H1 (cell line): ENCODE results near the gene IP6K1. TPM values are rescaled to one million over a fixed set of nuclear protein-coding genes. Genes with fewer than 3 reads are reported as not detected.

Experiments
- CTCF ChIA-PET: fragments of 300-600 bp; sonication (Branson Sonifier 250); formaldehyde crosslinking; loops from one replicate; lab custom pipeline; 2021; ENCODE audit not compliant: partially characterized antibody; lab: Charles Lee
- POLR2A ChIA-PET: fragments of 300-600 bp; sonication (Branson Sonifier 250); formaldehyde crosslinking; loops from one replicate; lab custom pipeline; 2021; ENCODE audit warnings: inconsistent platforms; ENCODE audit not compliant: partially characterized antibody; lab: Charles Lee
- DNase-seq, 2 experiments: peaks; one replicate each; pipeline versions ENCODE4 v3.0.0 to v3.0.0-alpha.2; 2010 to 2022; ENCODE audit warnings: low spot score in 2 of 2, low read depth in 1 of 2, mixed read lengths in 1 of 2
- FAIRE-seq: peaks from 2 replicates; lab custom pipeline; 2011; peaks lifted over from hg19 to GRCh38; lab: Jason Lieb, UNC
- H2AFZ ChIP-seq: 2 replicates; pipeline ENCODE4 v1.8.1; 2012; ENCODE audit warnings: low read length, inconsistent platforms
- H2AK5ac ChIP-seq: 2 replicates; pipeline ENCODE4 v1.6.1; 2013; ENCODE audit warnings: low read depth, low read length
- H2BK120ac ChIP-seq: replicated peaks from 2 replicates; pipeline ENCODE3; 2013; ENCODE audit warnings: low read depth, low read length, inconsistent platforms
- H2BK12ac ChIP-seq: 2 replicates; pipeline ENCODE4 v1.6.1; 2013; ENCODE audit warnings: low read depth, low read length
- H2BK15ac ChIP-seq: 2 replicates; pipeline ENCODE4 v1.6.1; 2013; ENCODE audit warnings: low read length
- H2BK20ac ChIP-seq: 2 replicates; pipeline ENCODE4 v1.6.1; 2013; ENCODE audit warnings: low read length
- H2BK5ac ChIP-seq: 2 replicates; pipeline ENCODE4 v1.6.1; 2013; ENCODE audit warnings: low read depth, low read length
- H3K14ac ChIP-seq: 2 replicates; pipeline ENCODE4 v1.6.1; 2013; ENCODE audit warnings: inconsistent platforms; ENCODE audit not compliant: insufficient read length
- H3K18ac ChIP-seq: 2 replicates; pipeline ENCODE4 v1.6.1; 2013; ENCODE audit warnings: low read length; ENCODE audit errors: extremely low read depth
- H3K23ac ChIP-seq: 2 replicates; pipeline ENCODE4 v1.6.1; 2013; ENCODE audit warnings: inconsistent platforms; ENCODE audit not compliant: insufficient read length
- H3K23me2 ChIP-seq: 2 replicates; pipeline ENCODE4 v1.6.1; 2013; ENCODE audit warnings: low read depth, low read length
- H3K27ac ChIP-seq: 2 replicates; pipeline ENCODE4 v1.6.1; 2011; ENCODE audit warnings: low read depth, low read length, inconsistent platforms
- H3K27me3 ChIP-seq, 4 experiments: replicated peaks in 1 of 4; 1 replicate in 1 of 4; 2 replicates in 3 of 4; pipeline versions ENCODE4 v1.6.1 to v1.8.1; 2011 to 2013; ENCODE audit warnings: low read length in 3 of 4, mild to moderate bottlenecking in 3 of 4, inconsistent platforms in 2 of 4, mixed read lengths in 2 of 4, moderate library complexity in 1 of 4; ENCODE audit not compliant: control insufficient read depth in 3 of 4, insufficient read depth in 3 of 4; ENCODE audit errors: extremely low read depth in 1 of 4
- H3K36me3 ChIP-seq, 4 experiments: 2 replicates each; pipeline versions ENCODE4 v1.6.1 to v1.8.1; 2011 to 2013; ENCODE audit warnings: mild to moderate bottlenecking in 4 of 4, low read length in 3 of 4, moderate library complexity in 2 of 4, control low read depth in 1 of 4, inconsistent platforms in 1 of 4; ENCODE audit not compliant: insufficient read depth in 4 of 4, control insufficient read depth in 2 of 4
- H3K4ac ChIP-seq: replicated peaks from 2 replicates; pipeline ENCODE3; 2013; ENCODE audit warnings: low read length, low read depth, mixed read lengths, inconsistent platforms; ENCODE audit not compliant: insufficient read length
- H3K4me1 ChIP-seq, 4 experiments: replicated peaks in 1 of 4; 1 replicate in 1 of 4; 2 replicates in 3 of 4; pipeline versions ENCODE4 v1.6.1 to v1.8.1; 2011 to 2013; ENCODE audit warnings: low read length in 3 of 4, inconsistent platforms in 2 of 4, mixed read lengths in 1 of 4; ENCODE audit not compliant: insufficient read depth in 4 of 4, control insufficient read depth in 3 of 4
- H3K4me2 ChIP-seq, 2 experiments: 2 replicates each; pipeline versions ENCODE4 v1.6.1 to v1.8.1; 2011 to 2013; ENCODE audit warnings: low read depth in 2 of 2, low read length in 2 of 2, control low read depth in 1 of 2, inconsistent platforms in 1 of 2, mild to moderate bottlenecking in 1 of 2; ENCODE audit not compliant: insufficient read depth in 1 of 2
- H3K4me3 ChIP-seq, 4 experiments: fragments of 200-600, 300-600 bp in 1 of 4; sonication (generic), shearing (Covaris generic), sonication (Bioruptor Twin) in 1 of 4; 2 replicates each; pipeline versions ENCODE4 v1.5.1 to v1.8.1; 2011 to 2016; ENCODE audit warnings: low read length in 4 of 4, low read depth in 3 of 4, control low read depth in 2 of 4, inconsistent platforms in 2 of 4, mild to moderate bottlenecking in 2 of 4, mixed read lengths in 1 of 4, moderate library complexity in 1 of 4; ENCODE audit not compliant: insufficient read depth in 2 of 4; ENCODE audit errors: extremely low read depth in 1 of 4
- H3K56ac ChIP-seq: replicated peaks from 2 replicates; pipeline ENCODE3; 2013; ENCODE audit warnings: low read depth, mild to moderate bottlenecking, mixed read lengths, low read length, inconsistent platforms; ENCODE audit not compliant: insufficient read length
- H3K79me1 ChIP-seq: 2 replicates; pipeline ENCODE4 v1.6.1; 2013; ENCODE audit warnings: low read depth, low read length, control low read depth
- H3K79me2 ChIP-seq, 2 experiments: 2 replicates each; pipeline versions ENCODE4 v1.6.1 to v1.8.1; 2012 to 2013; ENCODE audit warnings: low read length in 2 of 2, mild to moderate bottlenecking in 2 of 2, inconsistent platforms in 1 of 2; ENCODE audit not compliant: insufficient read depth in 2 of 2, control insufficient read depth in 1 of 2
- H3K9ac ChIP-seq, 4 experiments: replicated peaks in 1 of 4; 1 replicate in 1 of 4; 2 replicates in 3 of 4; pipeline versions ENCODE4 v1.6.1 to v1.8.1; 2011 to 2013; ENCODE audit warnings: low read depth in 3 of 4, low read length in 3 of 4, control low read depth in 2 of 4, mild to moderate bottlenecking in 2 of 4, moderate library complexity in 2 of 4, inconsistent platforms in 1 of 4; ENCODE audit errors: extremely low read depth in 1 of 4
- H3K9me3 ChIP-seq, 2 experiments: 2 replicates each; pipeline versions ENCODE4 v1.6.1 to v1.8.1; 2012 to 2013; ENCODE audit warnings: mild to moderate bottlenecking in 2 of 2, moderate library complexity in 2 of 2, control low read depth in 1 of 2, inconsistent platforms in 1 of 2, low read depth in 1 of 2, low read length in 1 of 2, mixed read lengths in 1 of 2; ENCODE audit not compliant: insufficient read depth in 2 of 2
- H4K20me1 ChIP-seq, 2 experiments: replicated peaks in 1 of 2; 2 replicates each; pipeline versions ENCODE3 to v1.8.1; 2011 to 2013; ENCODE audit warnings: inconsistent platforms in 2 of 2, low read length in 2 of 2, mild to moderate bottlenecking in 1 of 2; ENCODE audit not compliant: insufficient read depth in 2 of 2, control insufficient read depth in 1 of 2
- H4K5ac ChIP-seq: 2 replicates; pipeline ENCODE4 v1.6.1; 2013; ENCODE audit warnings: low read length, low read depth, mixed read lengths, inconsistent platforms; ENCODE audit not compliant: insufficient read length
- H4K8ac ChIP-seq: 2 replicates; pipeline ENCODE4 v1.8.0; 2013; ENCODE audit warnings: mild to moderate bottlenecking, moderate library complexity, low read length, inconsistent platforms; ENCODE audit not compliant: insufficient read depth; ENCODE audit errors: extremely low read depth
- H4K91ac ChIP-seq: replicated peaks from 2 replicates; pipeline ENCODE3; 2013; ENCODE audit warnings: low read length, mixed read lengths, inconsistent platforms; ENCODE audit not compliant: insufficient read length
- SP4 ChIP-seq: IDR thresholded peaks from 2 replicates; pipeline ENCODE4 v1.6.1; 2012; ENCODE audit warnings: low read length, inconsistent platforms
- WGBS, 2 experiments: shearing (Covaris generic) in 1 of 2; methylation state at CpG; one replicate each; pipeline versions ENCODE4 v1.1.6 to v1.1.7; 2013 to 2015; ENCODE audit warnings: low lambda C conversion rate in 2 of 2, mixed read lengths in 2 of 2, inconsistent platforms in 1 of 2, low coverage in 1 of 2, missing lambda C conversion rate in 1 of 2; ENCODE audit not compliant: insufficient replicate concordance in 2 of 2, insufficient coverage in 1 of 2, insufficient read length in 1 of 2; ENCODE audit errors: extremely low coverage in 1 of 2, missing lambda C conversion rate in 1 of 2; 5-methylcytosine and 5-hydroxymethylcytosine counted together
- polyA plus RNA-seq, 7 experiments: library from polyadenylated mRNA; depleted of rRNA in 3 of 7; stranded (reverse) in 5 of 7; unstranded in 2 of 7; fragments of >200 nt in 5 of 7; fragments of 200-250 nt in 2 of 7; gene quantifications; 1 replicate in 5 of 7; 2 replicates in 1 of 7; 4 replicates in 1 of 7; pipeline versions ENCODE4 v1.2.1 to v1.2.3, GENCODE V29; 2011 to 2013; ENCODE audit warnings: missing spikeins in 2 of 7, mixed read lengths in 2 of 7
- total RNA-seq: library from RNA; stranded (reverse); fragmentation: NEBNext Ultra II Directional; extraction: Animal tissue kit (Norgen Biotek cat#: 25700); gene quantifications from 2 replicates; pipeline ENCODE4 v1.2.1, GENCODE V29; 2021

Gene IP6K1
- total and polyA plus RNA-seq, 2 of the 8 experiments (the other 6 are each of a cell fraction or from before 2014, with no cell fraction given): 31.5 to 35.2 TPM

DNA sequence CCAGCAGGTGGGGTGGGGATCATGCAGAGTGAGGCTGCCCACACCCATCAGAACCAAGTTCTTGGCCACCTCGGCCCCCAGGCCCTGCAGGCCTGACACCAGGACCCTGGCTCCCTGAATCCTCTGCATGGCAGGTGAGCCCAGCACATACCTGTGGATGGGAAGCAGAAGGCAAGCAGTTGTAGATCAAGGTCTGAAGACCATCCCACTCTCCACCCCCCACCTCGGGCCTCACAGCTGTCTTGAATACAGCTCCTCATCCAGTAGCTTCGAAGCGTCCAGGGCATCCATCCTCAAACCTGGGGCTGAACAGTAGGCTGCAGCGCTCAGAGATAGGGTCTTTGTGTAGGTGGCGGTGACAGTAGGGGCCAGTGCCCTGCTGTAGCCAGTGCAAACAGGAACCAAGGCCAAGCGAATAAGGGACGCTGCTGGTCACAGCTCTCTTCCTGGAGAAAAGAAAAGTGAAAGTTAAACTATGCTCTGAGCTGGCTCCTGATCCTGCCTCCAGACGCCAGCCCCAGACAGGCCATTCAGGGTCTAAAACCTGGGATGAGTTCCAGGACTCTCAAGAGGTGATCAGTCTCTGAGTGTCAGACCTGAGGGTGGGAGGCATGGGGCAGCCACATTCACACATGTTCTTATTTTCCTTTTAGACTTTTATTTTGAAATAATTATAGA is 27.3 kb upstream of the IP6K1 start, which contains the start of gene UBA7:
Gene UBA7, minus strand, starts transcription at position 457 of the 678 bp plus-strand sequence. Its CDS starts 166 bp downstream, at position 291.
- Histone ChIP-seq H2BK20ac (no peak within 1 kb of the TSS), H3K14ac (no peak within 1 kb of the TSS), H3K4me2 (no peak within 1 kb of the TSS), H4K8ac (peak within 1 kb of the TSS; percentile 29; the same call in 1 of the 2 replicates), H2BK15ac (no peak within 1 kb of the TSS), H2BK5ac (no peak within 1 kb of the TSS), H2BK12ac (0 out of 2 replicates have a peak within 1 kb of the TSS, but pooled peaks have one; percentile 39), H2BK120ac (no peak within 1 kb of the TSS), H3K4ac (no peak within 1 kb of the TSS), H3K18ac (no peak within 1 kb of the TSS), H3K27me3 (peaks cover 0 to 3% (median 0%) of the 10 kb centered on the region in 4 experiments; a peak in 1 of 7 replicates), H3K79me1 (no peaks in the 10 kb centered on the region; the same call in 1 of the 2 replicates), H3K4me1 (no peaks in the 10 kb centered on the region), H2AFZ (0 out of 2 replicates have a peak within 1 kb of the TSS, but pooled peaks have one; percentile 0), H3K23ac (no peak within 1 kb of the TSS), H4K20me1 (no peaks in the 10 kb centered on the region), H4K91ac (no peak within 1 kb of the TSS), H3K9me3 (no peaks in the 10 kb centered on the region), H3K23me2 (no peaks in the 10 kb centered on the region), H3K4me3 (no peak within 1 kb of the TSS), H3K9ac (no peak within 1 kb of the TSS), H3K36me3 (no peaks in the 10 kb centered on the region), H3K56ac (no peak within 1 kb of the TSS), H4K5ac (no peak within 1 kb of the TSS), H2AK5ac (no peak within 1 kb of the TSS), H3K79me2 (no peaks in the 10 kb centered on the region), H3K27ac (no peak within 1 kb of the TSS)
- POLR2A ChIA-PET: no interaction called here
- FAIRE-seq: no peak
- no peak for DNase-seq
- CTCF ChIA-PET: interaction anchor here (0.9 to 17.0 kb wide), 6 partner anchors 7 to 112 kb away, joined by 3 to 266 read pairs (median 10); partner anchors contain the start of gene INKA1
- WGBS, 2 experiments: 89% methylated on average over 9 of the region's 9 CpGs; no CpG with 5 or more reads in 1 of the 2 experiments
- no peak for TF ChIP-seq SP4
